ENCODE measurements around the gene ABL2.
A peak's percentile ranks its signal among the peaks of the same experiment; 100 is the strongest.
"Not testable (repeated sequence)": the region's sequence is repeated elsewhere in the genome, so short reads cannot be mapped to it uniquely, and the experiment has no call there.

Gene ABL2

GRCh38 chr1:179234863-179235262 lies 5.4 kb upstream of the ABL2 start:
- TF ChIP-seq CTCF (IDR thresholded peaks at IDR 0.05; ENCODE audit: low read length, missing control alignments) = no peak
- H3K4me3 ChIP-seq (replicated peaks; ENCODE audit: low read depth, low read length) = no peak overlapping the region
- DNase-seq (ENCODE audit: low read depth) = no peak

GRCh38 chr1:179231923-179232322 lies 2.4 kb upstream of the ABL2 start:
- TF ChIP-seq CTCF (IDR thresholded peaks at IDR 0.05; ENCODE audit: low read length, missing control alignments) = no peak
- no peak overlapping the region for H3K4me3 ChIP-seq (replicated peaks; ENCODE audit: low read depth, low read length)
- no peak for DNase-seq (ENCODE audit: low read depth)

- no peak for TF ChIP-seq CTCF (IDR thresholded peaks at IDR 0.05; ENCODE audit: low read length, missing control alignments)
- no peak overlapping the region for H3K4me3 ChIP-seq (replicated peaks; ENCODE audit: low read depth, low read length)
- no peak for DNase-seq (ENCODE audit: low read depth)
These were observed 1.2 kb upstream of the ABL2 start for GRCh38 chr1:179230721-179231120.

GRCh38 chr1:179230251-179230650 lies 774 bp upstream of the ABL2 start:
- no peak for TF ChIP-seq CTCF (IDR thresholded peaks at IDR 0.05; ENCODE audit: low read length, missing control alignments)
- H3K4me3 ChIP-seq (replicated peaks; ENCODE audit: low read depth, low read length) = peak overlapping the region; percentile 78
- DNase-seq (ENCODE audit: low read depth) = peak; percentile 42

- peak overlapping the region; percentile 78 for H3K4me3 ChIP-seq (replicated peaks; ENCODE audit: low read depth, low read length)
- no peak for DNase-seq (ENCODE audit: low read depth)
- no peak for TF ChIP-seq CTCF (IDR thresholded peaks at IDR 0.05; ENCODE audit: low read length, missing control alignments)
These were observed 679 bp downstream of the ABL2 start for GRCh38 chr1:179228783-179229213.

- H3K4me3 ChIP-seq (replicated peaks; ENCODE audit: low read depth, low read length) = no peak overlapping the region
- no peak for DNase-seq (ENCODE audit: low read depth)
- TF ChIP-seq CTCF (IDR thresholded peaks at IDR 0.05; ENCODE audit: low read length, missing control alignments) = no peak
These were observed 2.7 kb downstream of the ABL2 start for GRCh38 chr1:179226738-179227137.

GRCh38 chr1:179224466-179224865 lies 5.0 kb downstream of the ABL2 start:
- DNase-seq (ENCODE audit: low read depth); H3K4me3 ChIP-seq (replicated peaks; ENCODE audit: low read depth, low read length): not testable (repeated sequence)

- H3K4me3 ChIP-seq (replicated peaks; ENCODE audit: low read depth, low read length); DNase-seq (ENCODE audit: low read depth): not testable (repeated sequence)
These were observed 8.4 kb downstream of the ABL2 start for GRCh38 chr1:179221121-179221520.

Data from fibroblast of pulmonary artery (primary cell).